WI38 (cell line): ENCODE results near the gene OR56A1.
"Not testable (repeated sequence)": the region's sequence is repeated elsewhere in the genome, so short reads cannot be mapped to it uniquely, and the experiment has no call there.

ENCODE experiments used
- H3K4me3 ChIP-seq: 2 replicates; pipeline ENCODE4 v1.5.1; 2011; ENCODE audit warnings: low read depth, mild to moderate bottlenecking, control low read depth, low read length
- CTCF ChIP-seq: IDR thresholded peaks from 2 replicates; pipeline ENCODE4 v1.5.1; 2012; ENCODE audit warnings: low read depth, mild to moderate bottlenecking, control low read depth, low read length

Gene OR56A1, protein sequence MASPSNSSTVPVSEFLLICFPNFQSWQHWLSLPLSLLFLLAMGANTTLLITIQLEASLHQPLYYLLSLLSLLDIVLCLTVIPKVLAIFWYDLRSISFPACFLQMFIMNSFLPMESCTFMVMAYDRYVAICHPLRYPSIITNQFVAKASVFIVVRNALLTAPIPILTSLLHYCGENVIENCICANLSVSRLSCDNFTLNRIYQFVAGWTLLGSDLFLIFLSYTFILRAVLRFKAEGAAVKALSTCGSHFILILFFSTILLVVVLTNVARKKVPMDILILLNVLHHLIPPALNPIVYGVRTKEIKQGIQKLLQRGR

GRCh38 chr11:6030708-6031405 is at the start of gene OR56A1:
TSS of gene OR56A1 (minus strand) at chr11:6030758. CDS start at chr11:6027692, 3,066 bp downstream.
- no peak within 1 kb of the TSS for H3K4me3 ChIP-seq
- no peak for TF ChIP-seq CTCF

- H3K4me3 ChIP-seq: no peak overlapping the region
- no peak for TF ChIP-seq CTCF
These were observed 48.9 kb upstream of the OR56A1 start for GRCh38 chr11:6079463-6079862.

DNA sequence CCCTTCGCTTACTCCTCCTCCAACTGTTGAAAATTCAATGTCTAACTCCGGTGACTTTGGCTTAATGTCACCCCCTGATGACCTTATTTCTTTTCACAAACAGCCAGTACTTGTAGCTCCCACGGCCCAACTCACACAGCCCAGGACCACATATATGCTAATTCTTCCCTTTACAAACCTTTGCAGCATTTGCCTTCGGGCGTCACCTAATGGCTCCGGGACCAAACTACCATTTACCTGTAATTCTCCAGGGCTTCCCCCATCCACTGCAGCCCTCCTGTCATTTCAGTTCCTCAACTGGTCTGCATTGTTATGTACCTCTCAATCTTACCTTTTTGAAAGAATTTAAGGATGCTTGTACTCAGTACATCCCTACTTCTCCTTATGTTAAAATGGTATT is 47.2 kb upstream of the OR56A1 start:
- no peak for TF ChIP-seq CTCF
- H3K4me3 ChIP-seq: no peak overlapping the region

GRCh38 chr11:6076443-6076842 is 45.9 kb upstream of the OR56A1 start:
- not testable (repeated sequence) for H3K4me3 ChIP-seq

DNA sequence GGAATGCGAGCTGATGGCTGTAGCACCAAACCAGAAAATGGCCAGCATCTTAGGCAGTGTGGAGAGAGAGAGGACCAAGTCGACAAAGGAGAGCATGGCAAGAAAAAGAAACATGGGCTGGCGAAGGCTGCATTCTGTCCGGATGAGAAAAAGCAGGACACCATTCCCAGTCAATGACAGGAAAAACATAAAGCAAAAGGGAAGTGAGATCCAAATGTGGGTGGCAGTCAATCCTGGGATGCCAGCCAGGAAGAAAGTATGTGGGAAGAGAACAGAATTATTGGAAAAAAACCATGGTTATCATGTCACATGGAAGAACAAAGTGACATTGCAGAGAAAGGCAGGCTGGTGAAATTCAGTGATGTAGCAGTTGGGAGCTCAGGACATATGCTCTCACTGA is 36.9 kb upstream of the OR56A1 start:
- TF ChIP-seq CTCF: no peak
- no peak overlapping the region for H3K4me3 ChIP-seq

- TF ChIP-seq CTCF: no peak
- H3K4me3 ChIP-seq: no peak overlapping the region
These were observed 32.3 kb upstream of the OR56A1 start for GRCh38 chr11:6062691-6063358.

- TF ChIP-seq CTCF: no peak
- no peak overlapping the region for H3K4me3 ChIP-seq
These were observed 30.9 kb upstream of the OR56A1 start for GRCh38 chr11:6061475-6061874.
